Hepatocyte (in vitro differentiated cells): Measurements from ENCODE around the gene TP63. TPM values are rescaled to one million over a fixed set of nuclear protein-coding genes. Genes with fewer than 3 reads are reported as not detected.

Experiments
- DNase-seq: peaks from one replicate; pipeline ENCODE4 v3.0.0-alpha.2; 2016; ENCODE audit warnings: low spot score
- H2AFZ ChIP-seq: fragments of 200-600 bp; sonication (generic); 2 replicates; pipeline ENCODE4 v1.6.0; 2016; ENCODE audit warnings: antibody characterized with exemption, mild to moderate bottlenecking
- H3K27ac ChIP-seq: fragments of 200-600 bp; sonication (generic); 2 replicates; pipeline ENCODE4 v1.5.1; 2016; ENCODE audit warnings: mild to moderate bottlenecking
- H3K27me3 ChIP-seq: fragments of 200-600 bp; sonication (generic); 2 replicates; pipeline ENCODE4 v1.6.1; 2016
- H3K36me3 ChIP-seq: fragments of 200-600 bp; sonication (generic); replicated peaks from 2 replicates; pipeline ENCODE4 v1.5.1; 2016; ENCODE audit warnings: low read depth; ENCODE audit not compliant: insufficient read depth
- H3K4me1 ChIP-seq: fragments of 200-600 bp; sonication (generic); 2 replicates; pipeline ENCODE4 v1.5.1; 2016; ENCODE audit warnings: mild to moderate bottlenecking, moderate library complexity; ENCODE audit not compliant: insufficient read depth
- H3K4me2 ChIP-seq: fragments of 200-600 bp; sonication (generic); 2 replicates; pipeline ENCODE4 v1.6.0; 2016
- H3K4me3 ChIP-seq: fragments of 200-600 bp; sonication (generic); 2 replicates; pipeline ENCODE4 v1.5.1; 2016; ENCODE audit warnings: mild to moderate bottlenecking
- H3K79me2 ChIP-seq: fragments of 200-600 bp; sonication (generic); 2 replicates; pipeline ENCODE4 v1.6.0; 2017; ENCODE audit warnings: mild to moderate bottlenecking
- H3K9me2 ChIP-seq: fragments of 200-600 bp; sonication (generic); replicated peaks from 2 replicates; pipeline ENCODE4 v1.6.0; 2017; ENCODE audit warnings: mild to moderate bottlenecking; ENCODE audit not compliant: insufficient read depth
- H3K9me3 ChIP-seq: fragments of 200-600 bp; sonication (generic); 2 replicates; pipeline ENCODE4 v1.5.1; 2016; ENCODE audit warnings: low read depth, mild to moderate bottlenecking
- H4K20me1 ChIP-seq: fragments of 200-600 bp; sonication (generic); 2 replicates; pipeline ENCODE4 v1.6.0; 2016; ENCODE audit warnings: mild to moderate bottlenecking; ENCODE audit not compliant: insufficient read depth, poor library complexity, severe bottlenecking
- CTCF ChIP-seq: fragments of 200-600 bp; sonication (generic); IDR thresholded peaks from 2 replicates; pipeline ENCODE4 v1.5.1; 2016; ENCODE audit warnings: antibody characterized with exemption, mild to moderate bottlenecking; ENCODE audit not compliant: poor library complexity
- EZH2 ChIP-seq: fragments of 200-600 bp; sonication (generic); IDR thresholded peaks from 2 replicates; pipeline ENCODE4 v1.6.1; 2016; ENCODE audit warnings: antibody characterized with exemption, mild to moderate bottlenecking, borderline replicate concordance
- EZH2phosphoT487 ChIP-seq: fragments of 200-600 bp; sonication (generic); IDR thresholded peaks from one replicate; pipeline ENCODE4 v1.6.1; 2018; ENCODE audit warnings: antibody characterized with exemption, mild to moderate bottlenecking, low read depth, moderate library complexity; ENCODE audit not compliant: unreplicated experiment, severe bottlenecking
- WGBS: methylation state at CpG from one replicate; pipeline ENCODE4 v1.1.6; 2016; ENCODE audit warnings: low lambda C conversion rate; ENCODE audit errors: missing lambda C conversion rate; 5-methylcytosine and 5-hydroxymethylcytosine counted together
- polyA plus RNA-seq: library from polyadenylated mRNA; unstranded; fragments of >200 nt; fragmentation: Nextera tagmentation; extraction: Ambion mirVana; gene quantifications from 2 replicates; pipeline ENCODE4 v1.2.1, GENCODE V29; 2016
- total RNA-seq: library from RNA; depleted of rRNA; stranded (reverse); fragments of >200 nt; gene quantifications from 2 replicates; pipeline ENCODE4 v1.2.3, GENCODE V29; 2014

Gene TP63
- total and polyA plus RNA-seq, 2 experiments from 2014 or later = 1.9 to 2.4 TPM

GRCh38 chr3:189799366-189799765, 168.2 kb downstream of the TP63 start:
- Histone ChIP-seq H3K4me3 (no peak overlapping the region), H3K9me2 (no peaks in the 10 kb centered on the region), H4K20me1 (no peaks in the 10 kb centered on the region), H3K79me2 (no peaks in the 10 kb centered on the region), H3K27ac (no peak overlapping the region), H2AFZ (no peak overlapping the region), H3K4me2 (no peak overlapping the region), H3K36me3 (no peaks in the 10 kb centered on the region), H3K9me3 (no peaks in the 10 kb centered on the region), H3K27me3 (no peaks in the 10 kb centered on the region), H3K4me1 (no peaks in the 10 kb centered on the region)
- DNase-seq = no peak
- TF ChIP-seq EZH2phosphoT487 (no peak), CTCF (no peak), EZH2 (no peak)
- 86% methylated on average over 1 of the region's 1 CpG for WGBS

GRCh38 chr3:189800436-189800835, 169.2 kb downstream of the TP63 start:
- Histone ChIP-seq H3K4me3 (no peak overlapping the region), H3K79me2 (no peaks in the 10 kb centered on the region), H3K36me3 (no peaks in the 10 kb centered on the region), H2AFZ (no peak overlapping the region), H4K20me1 (no peaks in the 10 kb centered on the region), H3K27me3 (no peaks in the 10 kb centered on the region), H3K4me1 (no peaks in the 10 kb centered on the region), H3K27ac (no peak overlapping the region), H3K9me2 (no peaks in the 10 kb centered on the region), H3K4me2 (no peak overlapping the region), H3K9me3 (no peaks in the 10 kb centered on the region)
- WGBS = 94% methylated on average over 7 of the region's 7 CpGs
- DNase-seq = no peak
- TF ChIP-seq EZH2 = no peak
- no peak for TF ChIP-seq EZH2phosphoT487
- TF ChIP-seq CTCF = no peak

- no peak for DNase-seq
- Histone ChIP-seq H3K4me3 (no peak overlapping the region), H3K9me2 (no peaks in the 10 kb centered on the region), H3K36me3 (no peaks in the 10 kb centered on the region), H3K4me1 (peaks cover 3% of the 10 kb centered on the region), H3K27ac (no peak overlapping the region), H3K9me3 (no peaks in the 10 kb centered on the region), H2AFZ (no peak overlapping the region), H4K20me1 (no peaks in the 10 kb centered on the region), H3K27me3 (no peaks in the 10 kb centered on the region), H3K79me2 (no peaks in the 10 kb centered on the region), H3K4me2 (no peak overlapping the region)
- WGBS = 89% methylated on average over 2 of the region's 2 CpGs
- TF ChIP-seq CTCF (no peak), EZH2phosphoT487 (no peak)
Measured at GRCh38 chr3:189803254-189803653, 172.1 kb downstream of the TP63 start.
